ENCODE data around the gene GRM7. TPM values are rescaled to one million over a fixed set of nuclear protein-coding genes. Genes with fewer than 3 reads are reported as not detected.

The GRM7 gene
- total and polyA plus RNA-seq, 2 experiments from 2014 or later = 0.40 TPM; not detected in 1

- Mint-ChIP-seq H3K4me1 (peaks cover 3% of the 10 kb centered on the region; the same call in 2 of the 3 replicates), H3K27me3 (ENCODE audit: insufficient read depth, low read depth, poor library complexity) (no peaks in the 10 kb centered on the region), H3K36me3 (ENCODE audit: low read depth) (peaks cover 4% of the 10 kb centered on the region), H3K9me3 (peaks cover 15% of the 10 kb centered on the region), H3K27ac (no peak overlapping the region), H3K4me3 (no peak overlapping the region)
- Histone ChIP-seq H3F3A (replicated peaks; ENCODE audit: low read depth) (no peaks in the 10 kb centered on the region), H3K4me2 (no peak overlapping the region), H3K36me3 (ENCODE audit: insufficient read depth) (0 out of 2 replicates have a peak, but pooled peaks cover 8% of the 10 kb centered on the region), H3K79me2 (replicated peaks; ENCODE audit: insufficient read depth) (no peaks in the 10 kb centered on the region), H3K4me1 (ENCODE audit: insufficient read depth) (no peaks in the 10 kb centered on the region), H3K27me3 (ENCODE audit: insufficient read depth) (no peaks in the 10 kb centered on the region), H3K27ac (ENCODE audit: low read depth) (no peak overlapping the region), H3K9me2 (ENCODE audit: insufficient read depth) (no peaks in the 10 kb centered on the region), H3K4me3 (no peak overlapping the region), H4K20me1 (replicated peaks; ENCODE audit: insufficient read depth) (no peaks in the 10 kb centered on the region), H2AFZ (no peak overlapping the region)
- no peak for DNase-seq (ENCODE audit: low spot score)
- no peak for ATAC-seq
- TF ChIP-seq EZH2 (IDR thresholded peaks at IDR 0.05; ENCODE audit: low read depth, unreplicated experiment) = no peak
- TF ChIP-seq CTCF (conservative IDR thresholded peaks at IDR 0.05; ENCODE audit: low read depth in 2 of 2) = no peak
- TF ChIP-seq ETS1 (IDR thresholded peaks at IDR 0.05) = no peak
- no peak for TF ChIP-seq ZNF331 (CRISPR knock-in tag; IDR thresholded peaks at IDR 0.05; ENCODE audit: low read depth)
- TF ChIP-seq EZH2phosphoT487 (IDR thresholded peaks at IDR 0.05; ENCODE audit: unreplicated experiment) = no peak
- no peak for TF ChIP-seq POLR2AphosphoS5 (IDR thresholded peaks at IDR 0.05; ENCODE audit: low read depth)
- TF ChIP-seq CREB1 (CRISPR knock-in tag; IDR thresholded peaks at IDR 0.05; ENCODE audit: low read depth) = no peak
- TF ChIP-seq NANOG (IDR thresholded peaks at IDR 0.05; ENCODE audit: borderline replicate concordance) = no peak
- no peak for TF ChIP-seq ZNF114 (CRISPR knock-in tag; IDR thresholded peaks at IDR 0.05)
- no peak for TF ChIP-seq STAT1 (IDR thresholded peaks at IDR 0.05; ENCODE audit: unreplicated experiment)
- TF ChIP-seq REST (IDR thresholded peaks at IDR 0.05; ENCODE audit: unreplicated experiment) = no peak
- TF ChIP-seq JUNB (IDR thresholded peaks at IDR 0.05; ENCODE audit: unreplicated experiment) = no peak
- TF ChIP-seq ZNF462 (CRISPR knock-in tag; IDR thresholded peaks at IDR 0.05) = no peak
Measured at GRCh38 chr3:7436542-7436941, 575.6 kb downstream of the GRM7 start.
